Activated T-helper 1 cell treated with anti-CD3 and anti-CD28 coated beads, Interleukin-12 subunit alpha, Interleukin-12 subunit beta, Interleukin-2, Interleukin-4 antibody, amounts not matched to agents 30 ng/mL and 10 ng/mL and 1 ng/mL, durations not matched to agents 14 hours and 24 hours and 36 hours (primary cell): ENCODE measurements around the gene STRAP. TPM values are rescaled to one million over a fixed set of nuclear protein-coding genes. Genes with fewer than 3 reads are reported as not detected.
"Not testable (repeated sequence)": the region's sequence is repeated elsewhere in the genome, so short reads cannot be mapped to it uniquely, and the experiment has no call there.

Experiments used
- DNase-seq: peaks from one replicate; pipeline ENCODE4 v3.0.0; 2021; ENCODE audit warnings: low spot score
- H3K27ac Mint-ChIP-seq: one replicate; pipeline ENCODE4 v1.8.0; 2021; ENCODE audit warnings: mild to moderate bottlenecking, mixed read lengths
- H3K27me3 Mint-ChIP-seq: one replicate; pipeline ENCODE4 v1.8.0; 2022; ENCODE audit warnings: mild to moderate bottlenecking, moderate library complexity, mixed read lengths; ENCODE audit not compliant: insufficient read depth
- H3K36me3 Mint-ChIP-seq: one replicate; pipeline ENCODE4 v1.8.0; 2021; ENCODE audit warnings: low read depth, mixed read lengths
- H3K4me1 Mint-ChIP-seq: one replicate; pipeline ENCODE4 v1.8.0; 2021; ENCODE audit warnings: low read depth, mixed read lengths
- H3K4me3 Mint-ChIP-seq: one replicate; pipeline ENCODE4 v1.8.0; 2021; ENCODE audit warnings: mild to moderate bottlenecking, moderate library complexity, mixed read lengths
- H3K9me3 Mint-ChIP-seq: one replicate; pipeline ENCODE4 v1.8.0; 2021; ENCODE audit warnings: mixed read lengths
- intact Hi-C: fragments of 100-400 bp; cut with micrococcal nuclease; formaldehyde crosslinking; loops from one replicate; pipeline ENCODE4 v1.15.1; 2024
- total RNA-seq: library from RNA; stranded (reverse); gene quantifications from 2 replicates; pipeline ENCODE4 v1.2.3, GENCODE V29; 2022

Gene STRAP
- total RNA-seq, 1 donor from 2014 or later = 147 TPM

DNA sequence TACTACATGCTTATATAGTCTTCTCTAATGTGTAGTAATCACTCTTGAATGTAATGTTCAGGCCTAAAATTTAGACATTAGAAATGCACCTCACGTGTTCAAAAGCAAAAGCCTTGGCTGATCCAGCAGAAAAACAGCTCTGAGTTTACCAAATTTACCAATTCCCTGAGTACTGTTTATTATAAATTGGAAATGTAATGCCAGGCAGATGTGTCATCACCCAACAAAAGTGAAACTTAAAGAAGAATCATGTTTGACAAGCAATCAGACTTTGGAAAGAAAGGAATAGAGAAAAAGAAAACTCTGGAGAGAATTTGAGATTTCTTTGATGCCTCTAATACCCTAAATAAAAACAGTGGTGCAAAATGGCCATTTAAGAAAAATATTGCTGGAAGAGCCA, 26.5 kb upstream of the STRAP start:
- DNase-seq = no peak
- Mint-ChIP-seq H3K4me1 (no peaks in the 10 kb centered on the region), H3K27ac (no peak overlapping the region), H3K4me3 (no peak overlapping the region), H3K36me3 (no peaks in the 10 kb centered on the region), H3K27me3 (peaks cover 15% of the 10 kb centered on the region), H3K9me3 (no peaks in the 10 kb centered on the region)
- intact Hi-C loops = loop anchor here (1.0 to 5.0 kb wide), 6 partner anchors 27 to 579 kb away; partner anchors contain the start of gene STRAP

DNA sequence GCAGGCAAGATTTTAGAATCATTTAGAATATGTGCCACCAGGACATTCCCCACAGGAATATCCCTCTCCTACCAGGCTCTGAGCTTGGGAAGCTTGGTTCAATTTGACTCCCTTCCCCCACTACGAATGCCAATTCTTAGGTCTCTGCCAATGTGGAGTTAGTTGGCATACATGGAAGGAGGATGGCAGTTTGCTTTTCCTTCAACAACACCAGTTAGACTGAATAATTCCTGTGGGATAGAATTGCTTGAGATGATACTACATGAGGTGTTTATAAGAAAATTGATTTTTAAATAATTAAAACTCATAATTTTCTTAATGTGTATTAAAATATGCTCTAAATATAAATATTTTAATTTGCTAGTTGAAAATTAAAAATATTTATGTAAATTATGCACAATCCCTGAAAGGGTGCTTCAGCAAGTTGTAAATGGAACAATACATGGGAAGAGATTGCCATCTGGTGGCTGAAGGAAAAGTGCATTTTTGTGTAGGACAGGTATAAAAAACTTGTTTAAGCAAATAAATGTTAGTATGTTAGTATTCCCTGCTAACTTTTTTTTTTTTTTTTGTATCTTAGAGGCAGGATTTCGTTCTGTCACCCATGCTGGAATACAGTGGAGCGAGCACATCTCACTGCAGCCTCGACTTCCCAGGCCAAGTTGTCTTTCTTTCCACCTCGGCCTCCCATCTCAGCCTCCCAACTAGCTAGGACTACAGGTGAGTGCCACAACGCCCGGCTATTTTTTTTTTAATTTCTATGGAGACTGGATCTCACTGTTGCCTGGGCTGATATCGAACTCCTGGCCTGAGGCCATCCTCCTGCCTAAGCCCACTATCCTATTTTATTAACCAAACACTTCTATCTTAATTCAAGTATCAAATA, 25.8 kb upstream of the STRAP start:
- Mint-ChIP-seq H3K4me3 (no peak overlapping the region), H3K27me3 (peaks cover 16% of the 10 kb centered on the region), H3K9me3 (no peaks in the 10 kb centered on the region), H3K4me1 (no peaks in the 10 kb centered on the region), H3K36me3 (no peaks in the 10 kb centered on the region), H3K27ac (no peak overlapping the region)
- DNase-seq = peak; percentile 17
- intact Hi-C loops = loop anchor here (1.0 to 5.0 kb wide), 6 partner anchors 26 to 580 kb away; partner anchors contain the start of gene STRAP

- Mint-ChIP-seq H3K36me3 (no peaks in the 10 kb centered on the region), H3K4me1 (no peaks in the 10 kb centered on the region), H3K27me3 (peaks cover 20% of the 10 kb centered on the region), H3K9me3 (no peaks in the 10 kb centered on the region), H3K27ac (no peak overlapping the region), H3K4me3 (no peak overlapping the region)
- intact Hi-C loops = loop anchor here (5.0 kb wide), 1 partner anchor 66 kb away; no protein-coding TSS in a partner anchor
- DNase-seq = no peak
These were observed 23.8 kb upstream of the STRAP start for GRCh38 chr12:15858353-15858752.

GRCh38 chr12:15859116-15859515, 23.1 kb upstream of the STRAP start:
- no peak overlapping the region for H3K27ac Mint-ChIP-seq
- no peak overlapping the region for H3K4me3 Mint-ChIP-seq
- no peak for DNase-seq
- H3K4me1 Mint-ChIP-seq = peaks cover 7% of the 10 kb centered on the region
- intact Hi-C loops = loop anchor here (5.0 kb wide), 1 partner anchor 67 kb away; no protein-coding TSS in a partner anchor
- peaks cover 26% of the 10 kb centered on the region for H3K27me3 Mint-ChIP-seq
- H3K9me3 Mint-ChIP-seq = no peaks in the 10 kb centered on the region
- no peaks in the 10 kb centered on the region for H3K36me3 Mint-ChIP-seq

- Mint-ChIP-seq H3K27me3 (peaks cover 31% of the 10 kb centered on the region), H3K4me3 (no peak overlapping the region), H3K4me1 (peaks cover 8% of the 10 kb centered on the region), H3K27ac (no peak overlapping the region), H3K36me3 (no peaks in the 10 kb centered on the region), H3K9me3 (no peaks in the 10 kb centered on the region)
- DNase-seq = no peak
- intact Hi-C loops = no loop called here
These were observed 20.8 kb upstream of the STRAP start for GRCh38 chr12:15861404-15861803.

DNA sequence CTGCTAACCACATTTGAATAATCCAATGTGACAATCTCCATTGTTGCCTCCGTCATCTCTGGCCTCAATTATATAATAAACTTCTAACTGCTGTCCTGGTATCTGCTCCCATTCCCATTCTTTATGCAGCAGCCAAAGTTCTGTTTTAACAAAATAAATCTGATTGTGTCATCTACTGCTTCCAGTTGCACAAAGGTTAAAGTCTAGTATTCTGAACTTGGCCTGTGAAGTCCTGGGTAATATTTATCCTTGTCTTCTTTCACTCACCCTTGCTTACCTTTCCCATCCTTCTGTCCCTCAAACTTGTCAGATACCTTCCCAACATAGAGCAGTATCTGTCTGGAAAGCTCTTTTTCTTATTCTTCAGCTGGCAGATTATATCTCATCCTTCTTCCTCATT, 19.3 kb upstream of the STRAP start:
- no peak for DNase-seq
- Mint-ChIP-seq H3K27me3 (peaks cover 36% of the 10 kb centered on the region), H3K4me1 (peaks cover 8% of the 10 kb centered on the region), H3K9me3 (no peaks in the 10 kb centered on the region), H3K27ac (no peak overlapping the region), H3K36me3 (no peaks in the 10 kb centered on the region), H3K4me3 (no peak overlapping the region)
- intact Hi-C loops = no loop called here

DNA sequence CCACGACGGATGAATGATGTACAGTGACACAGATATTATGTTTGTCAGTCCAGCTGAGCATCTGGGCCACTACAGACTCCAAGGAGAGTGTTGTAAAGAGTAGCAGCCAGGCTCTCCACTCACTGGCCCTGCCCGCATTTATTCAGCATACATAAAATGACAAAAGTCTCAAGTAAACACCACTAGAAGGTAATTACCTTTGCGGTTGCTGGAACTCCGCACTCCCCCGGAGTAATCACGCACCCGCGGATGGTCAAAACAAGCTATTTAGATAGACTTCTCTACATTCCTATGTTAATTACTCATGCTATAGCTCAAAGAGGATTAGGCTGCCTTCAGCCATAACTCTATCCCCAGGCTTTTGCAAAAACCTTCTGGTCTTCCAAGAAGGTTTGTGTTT, 18.8 kb upstream of the STRAP start:
- Mint-ChIP-seq H3K4me1 (peaks cover 8% of the 10 kb centered on the region), H3K36me3 (no peaks in the 10 kb centered on the region), H3K27me3 (peaks cover 32% of the 10 kb centered on the region), H3K27ac (no peak overlapping the region), H3K4me3 (no peak overlapping the region), H3K9me3 (no peaks in the 10 kb centered on the region)
- no peak for DNase-seq
- intact Hi-C loops = no loop called here

DNA sequence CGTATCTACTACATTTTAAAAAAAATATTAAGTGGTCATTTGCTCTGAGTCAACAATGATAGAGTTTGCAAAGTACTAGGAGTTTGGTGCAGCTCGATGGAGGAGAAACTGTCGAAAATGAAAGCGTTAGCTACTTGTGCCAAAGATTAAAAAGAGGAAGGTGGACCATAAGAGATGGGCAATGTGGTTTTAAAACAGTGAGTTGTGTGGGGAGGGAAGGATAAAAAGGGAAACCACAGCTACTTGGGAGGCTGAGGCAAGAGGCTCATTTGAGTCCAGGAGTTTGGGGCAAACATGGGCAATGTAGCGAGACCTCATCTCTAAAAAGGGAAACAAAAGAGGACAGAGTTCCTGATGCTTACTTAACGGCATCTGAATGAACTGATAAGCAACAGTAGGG, 18.2 kb upstream of the STRAP start:
- H3K27me3 Mint-ChIP-seq = peaks cover 29% of the 10 kb centered on the region
- H3K36me3 Mint-ChIP-seq = no peaks in the 10 kb centered on the region
- H3K9me3 Mint-ChIP-seq = no peaks in the 10 kb centered on the region
- no peak overlapping the region for H3K27ac Mint-ChIP-seq
- H3K4me1 Mint-ChIP-seq = peaks cover 8% of the 10 kb centered on the region
- DNase-seq = no peak
- H3K4me3 Mint-ChIP-seq = peak overlapping the region; percentile 37
- intact Hi-C loops = no loop called here

DNA sequence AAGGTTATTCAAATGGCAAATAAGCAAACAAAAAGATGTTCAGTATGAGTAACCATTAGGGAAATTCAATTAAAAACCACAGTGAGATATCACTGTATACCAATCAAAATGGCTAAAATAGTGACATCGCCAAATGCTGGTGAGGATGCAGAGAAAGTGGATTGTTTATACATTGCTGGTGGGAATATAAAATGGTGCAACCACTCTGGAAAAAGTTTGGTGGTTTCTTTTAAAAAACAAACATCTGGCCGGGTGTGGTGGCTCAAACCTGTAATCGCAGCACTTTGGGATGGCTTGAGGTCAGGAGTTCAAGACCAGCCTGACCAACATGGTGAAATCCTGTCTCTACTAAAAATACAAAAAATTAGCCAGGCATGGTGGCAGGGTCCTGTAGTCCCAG, 14.0 kb upstream of the STRAP start:
- DNase-seq = no peak
- H3K4me1 Mint-ChIP-seq = peaks cover 8% of the 10 kb centered on the region
- intact Hi-C loops = no loop called here
- no peak overlapping the region for H3K4me3 Mint-ChIP-seq
- H3K27ac Mint-ChIP-seq = no peak overlapping the region
- peaks cover 8% of the 10 kb centered on the region for H3K9me3 Mint-ChIP-seq
- H3K27me3 Mint-ChIP-seq = peaks cover 26% of the 10 kb centered on the region
- H3K36me3 Mint-ChIP-seq = no peaks in the 10 kb centered on the region

DNA sequence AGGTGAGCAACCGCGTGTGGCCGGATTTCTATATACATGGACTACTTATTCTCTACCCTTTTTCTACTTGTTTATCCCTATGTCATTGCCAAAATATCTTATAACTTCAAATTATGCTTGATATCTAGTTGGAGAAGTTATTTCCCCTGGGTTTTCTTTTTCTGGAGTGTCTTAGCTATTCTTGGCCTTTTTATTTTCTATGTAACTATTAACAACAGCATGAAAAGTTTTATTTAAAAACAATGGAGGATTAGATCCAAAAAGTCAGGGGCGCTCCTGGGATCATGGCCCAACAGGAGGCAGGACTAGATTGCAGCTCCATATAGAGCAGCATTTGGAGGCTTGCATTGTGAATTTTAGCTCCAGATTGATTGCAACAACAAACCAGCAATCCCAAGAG, 8.6 kb upstream of the STRAP start:
- Mint-ChIP-seq H3K4me3 (no peak overlapping the region), H3K27me3 (peaks cover 14% of the 10 kb centered on the region), H3K27ac (no peak overlapping the region), H3K4me1 (peaks cover 4% of the 10 kb centered on the region), H3K36me3 (no peaks in the 10 kb centered on the region), H3K9me3 (peaks cover 8% of the 10 kb centered on the region)
- no peak for DNase-seq
- intact Hi-C loops = no loop called here

DNA sequence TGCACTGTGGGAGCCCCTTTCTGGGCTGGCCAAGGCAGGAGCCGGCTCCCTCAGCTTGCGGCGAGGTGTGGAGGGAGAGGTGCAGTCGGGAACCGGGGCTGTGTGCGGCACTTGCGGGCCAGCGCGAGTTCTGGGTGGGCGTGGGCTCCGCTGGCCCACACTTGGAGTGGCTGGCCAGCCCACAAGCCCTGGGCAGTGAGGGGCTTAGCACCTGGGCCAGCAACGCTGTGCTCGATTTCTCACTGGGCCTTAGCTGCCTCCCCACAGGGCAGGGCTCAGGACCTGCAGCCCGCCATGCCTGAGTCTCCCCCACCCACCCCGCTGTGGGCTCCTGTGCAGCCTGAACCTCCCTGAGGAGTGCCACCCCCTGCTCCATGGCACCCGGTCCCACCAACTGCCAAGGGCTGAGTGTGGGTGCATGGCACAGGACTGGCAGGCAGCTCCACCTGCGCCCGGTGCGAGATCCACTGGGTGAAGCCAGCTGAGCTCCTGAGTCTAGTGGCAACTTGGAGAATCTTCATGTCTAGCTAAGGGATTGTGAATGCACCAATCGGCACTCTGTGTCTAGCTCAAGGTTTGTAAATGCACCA, 7.5 kb upstream of the STRAP start:
- not testable (repeated sequence) for H3K9me3 Mint-ChIP-seq

GRCh38 chr12:15875863-15876262, 6.3 kb upstream of the STRAP start:
- H3K27ac Mint-ChIP-seq = no peak overlapping the region
- H3K4me1 Mint-ChIP-seq = peaks cover 8% of the 10 kb centered on the region
- intact Hi-C loops = no loop called here
- H3K9me3 Mint-ChIP-seq = no peaks in the 10 kb centered on the region
- peaks cover 8% of the 10 kb centered on the region for H3K27me3 Mint-ChIP-seq
- DNase-seq = no peak
- H3K36me3 Mint-ChIP-seq = peaks cover 1% of the 10 kb centered on the region
- H3K4me3 Mint-ChIP-seq = no peak overlapping the region

More for the DNA sequence above, 7.5 kb upstream of the STRAP start:
- DNase-seq, intact Hi-C loops, H3K4me3 Mint-ChIP-seq, H3K27ac Mint-ChIP-seq, H3K36me3 Mint-ChIP-seq, H3K4me1 Mint-ChIP-seq: not testable (repeated sequence)
- peaks cover 12% of the 10 kb centered on the region for H3K27me3 Mint-ChIP-seq

GRCh38 chr12:15879413-15879812, 2.8 kb upstream of the STRAP start:
- peaks cover 35% of the 10 kb centered on the region for H3K4me1 Mint-ChIP-seq
- no peak overlapping the region for H3K4me3 Mint-ChIP-seq
- peaks cover 5% of the 10 kb centered on the region for H3K27me3 Mint-ChIP-seq
- no peak for DNase-seq
- H3K36me3 Mint-ChIP-seq = peaks cover 10% of the 10 kb centered on the region
- no peaks in the 10 kb centered on the region for H3K9me3 Mint-ChIP-seq
- intact Hi-C loops = no loop called here
- H3K27ac Mint-ChIP-seq = no peak overlapping the region
